GM12891 (cell line): Measurements from ENCODE around the gene MYLK4.

Experiments used
- PAX5 ChIP-seq: IDR thresholded peaks from 2 replicates; pipeline ENCODE4 v1.6.1; 2011; ENCODE audit warnings: low read length, moderate library complexity, mild to moderate bottlenecking; ENCODE audit not compliant: insufficient read depth, severe bottlenecking
- POLR2A ChIP-seq: IDR thresholded peaks from 2 replicates; pipeline ENCODE4 v1.6.1; 2011; ENCODE audit warnings: low read depth, low read length, control low read depth
- POLR2AphosphoS5 ChIP-seq: IDR thresholded peaks from 2 replicates; pipeline ENCODE4 v1.6.1; 2011; ENCODE audit warnings: low read depth, low read length, control low read depth
- SPI1 ChIP-seq: IDR thresholded peaks from 2 replicates; pipeline ENCODE4 v1.6.1; 2011; ENCODE audit warnings: low read depth, low read length, control low read depth
- TAF1 ChIP-seq: IDR thresholded peaks from 2 replicates; pipeline ENCODE4 v1.6.1; 2011; ENCODE audit warnings: low read depth, low read length, control low read depth

GRCh38 chr6:2763876-2764540 is 13.3 kb upstream of the MYLK4 start:
- no peak for TF ChIP-seq POLR2A
- TF ChIP-seq POLR2AphosphoS5 = no peak
- no peak for TF ChIP-seq TAF1
- no peak for TF ChIP-seq PAX5
- TF ChIP-seq SPI1 = no peak
